GM06990 (cell line): ENCODE measurements around the gene AUTS2.

Source experiments
- DNase-seq: peaks from one replicate; pipeline ENCODE4 v3.0.0-alpha.2; 2011; ENCODE audit not compliant: insufficient read length; ENCODE audit errors: extremely low read depth
- H3K27me3 ChIP-seq: replicated peaks from 2 replicates; pipeline ENCODE4 v1.6.0; 2011; ENCODE audit warnings: low read length; ENCODE audit not compliant: control insufficient read depth, insufficient read depth
- H3K36me3 ChIP-seq: 2 replicates; pipeline ENCODE4 v1.5.1; 2011; ENCODE audit warnings: low read length; ENCODE audit not compliant: control insufficient read depth, insufficient read depth
- H3K4me3 ChIP-seq: replicated peaks from 2 replicates; pipeline ENCODE4 v1.5.1; 2011; ENCODE audit warnings: low read depth, mild to moderate bottlenecking, control low read depth, low read length
- CTCF ChIP-seq: IDR thresholded peaks from 2 replicates; pipeline ENCODE4 v1.5.1; 2011; ENCODE audit warnings: low read length, control low read depth, mild to moderate bottlenecking, inconsistent platforms; ENCODE audit not compliant: insufficient read depth, poor library complexity, severe bottlenecking

AUTS2 gene

GRCh38 chr7:70072220-70072619 is 473.9 kb downstream of the AUTS2 start:
- Histone ChIP-seq H3K4me3 (no peak overlapping the region), H3K27me3 (no peaks in the 10 kb centered on the region), H3K36me3 (no peaks in the 10 kb centered on the region)
- DNase-seq, result no peak
- no peak for TF ChIP-seq CTCF

- TF ChIP-seq CTCF, result no peak
- Histone ChIP-seq H3K4me3 (no peak overlapping the region), H3K27me3 (no peaks in the 10 kb centered on the region), H3K36me3 (no peaks in the 10 kb centered on the region)
- no peak for DNase-seq
Measured at GRCh38 chr7:70076325-70076724, 478.1 kb downstream of the AUTS2 start.

- H3K27me3 ChIP-seq, result no peaks in the 10 kb centered on the region
- no peak for DNase-seq
- TF ChIP-seq CTCF, result no peak
- no peak overlapping the region for H3K4me3 ChIP-seq
- no peaks in the 10 kb centered on the region for H3K36me3 ChIP-seq
Measured at GRCh38 chr7:70082099-70082611, 483.9 kb downstream of the AUTS2 start.

- no peak for DNase-seq
- Histone ChIP-seq H3K36me3 (no peaks in the 10 kb centered on the region), H3K4me3 (no peak overlapping the region), H3K27me3 (no peaks in the 10 kb centered on the region)
- TF ChIP-seq CTCF, result no peak
Measured at GRCh38 chr7:70091362-70091761, 493.1 kb downstream of the AUTS2 start.

GRCh38 chr7:70092314-70093204 is 494.3 kb downstream of the AUTS2 start:
- no peak for TF ChIP-seq CTCF
- no peak overlapping the region for H3K4me3 ChIP-seq
- H3K27me3 ChIP-seq, result no peaks in the 10 kb centered on the region
- H3K36me3 ChIP-seq, result no peaks in the 10 kb centered on the region
- no peak for DNase-seq
